H1 (cell line): ENCODE measurements around the gene CPD. TPM values are rescaled to one million over a fixed set of nuclear protein-coding genes. Genes with fewer than 3 reads are reported as not detected.

Experiments
- CTCF ChIA-PET: fragments of 300-600 bp; sonication (Branson Sonifier 250); formaldehyde crosslinking; loops from one replicate; lab custom pipeline; 2021; ENCODE audit not compliant: partially characterized antibody; lab: Charles Lee
- POLR2A ChIA-PET: fragments of 300-600 bp; sonication (Branson Sonifier 250); formaldehyde crosslinking; loops from one replicate; lab custom pipeline; 2021; ENCODE audit warnings: inconsistent platforms; ENCODE audit not compliant: partially characterized antibody; lab: Charles Lee
- DNase-seq, 2 experiments: peaks; one replicate each; pipeline versions ENCODE4 v3.0.0 to v3.0.0-alpha.2; 2010 to 2022; ENCODE audit warnings: low spot score in 2 of 2, low read depth in 1 of 2, mixed read lengths in 1 of 2
- FAIRE-seq: peaks from 2 replicates; lab custom pipeline; 2011; peaks lifted over from hg19 to GRCh38; lab: Jason Lieb, UNC
- H2AFZ ChIP-seq: 2 replicates; pipeline ENCODE4 v1.8.1; 2012; ENCODE audit warnings: low read length, inconsistent platforms
- H2AK5ac ChIP-seq: 2 replicates; pipeline ENCODE4 v1.6.1; 2013; ENCODE audit warnings: low read depth, low read length
- H2BK120ac ChIP-seq: replicated peaks from 2 replicates; pipeline ENCODE3; 2013; ENCODE audit warnings: low read depth, low read length, inconsistent platforms
- H2BK12ac ChIP-seq: 2 replicates; pipeline ENCODE4 v1.6.1; 2013; ENCODE audit warnings: low read depth, low read length
- H2BK15ac ChIP-seq: 2 replicates; pipeline ENCODE4 v1.6.1; 2013; ENCODE audit warnings: low read length
- H2BK20ac ChIP-seq: 2 replicates; pipeline ENCODE4 v1.6.1; 2013; ENCODE audit warnings: low read length
- H2BK5ac ChIP-seq: 2 replicates; pipeline ENCODE4 v1.6.1; 2013; ENCODE audit warnings: low read depth, low read length
- H3K14ac ChIP-seq: 2 replicates; pipeline ENCODE4 v1.6.1; 2013; ENCODE audit warnings: inconsistent platforms; ENCODE audit not compliant: insufficient read length
- H3K18ac ChIP-seq: 2 replicates; pipeline ENCODE4 v1.6.1; 2013; ENCODE audit warnings: low read length; ENCODE audit errors: extremely low read depth
- H3K23ac ChIP-seq: 2 replicates; pipeline ENCODE4 v1.6.1; 2013; ENCODE audit warnings: inconsistent platforms; ENCODE audit not compliant: insufficient read length
- H3K23me2 ChIP-seq: 2 replicates; pipeline ENCODE4 v1.6.1; 2013; ENCODE audit warnings: low read depth, low read length
- H3K27ac ChIP-seq: 2 replicates; pipeline ENCODE4 v1.6.1; 2011; ENCODE audit warnings: low read depth, low read length, inconsistent platforms
- H3K27me3 ChIP-seq, 4 experiments: replicated peaks in 1 of 4; 1 replicate in 1 of 4; 2 replicates in 3 of 4; pipeline versions ENCODE4 v1.6.1 to v1.8.1; 2011 to 2013; ENCODE audit warnings: low read length in 3 of 4, mild to moderate bottlenecking in 3 of 4, inconsistent platforms in 2 of 4, mixed read lengths in 2 of 4, moderate library complexity in 1 of 4; ENCODE audit not compliant: control insufficient read depth in 3 of 4, insufficient read depth in 3 of 4; ENCODE audit errors: extremely low read depth in 1 of 4
- H3K36me3 ChIP-seq, 4 experiments: 2 replicates each; pipeline versions ENCODE4 v1.6.1 to v1.8.1; 2011 to 2013; ENCODE audit warnings: mild to moderate bottlenecking in 4 of 4, low read length in 3 of 4, moderate library complexity in 2 of 4, control low read depth in 1 of 4, inconsistent platforms in 1 of 4; ENCODE audit not compliant: insufficient read depth in 4 of 4, control insufficient read depth in 2 of 4
- H3K4ac ChIP-seq: replicated peaks from 2 replicates; pipeline ENCODE3; 2013; ENCODE audit warnings: low read length, low read depth, mixed read lengths, inconsistent platforms; ENCODE audit not compliant: insufficient read length
- H3K4me1 ChIP-seq, 4 experiments: replicated peaks in 1 of 4; 1 replicate in 1 of 4; 2 replicates in 3 of 4; pipeline versions ENCODE4 v1.6.1 to v1.8.1; 2011 to 2013; ENCODE audit warnings: low read length in 3 of 4, inconsistent platforms in 2 of 4, mixed read lengths in 1 of 4; ENCODE audit not compliant: insufficient read depth in 4 of 4, control insufficient read depth in 3 of 4
- H3K4me2 ChIP-seq, 2 experiments: 2 replicates each; pipeline versions ENCODE4 v1.6.1 to v1.8.1; 2011 to 2013; ENCODE audit warnings: low read depth in 2 of 2, low read length in 2 of 2, control low read depth in 1 of 2, inconsistent platforms in 1 of 2, mild to moderate bottlenecking in 1 of 2; ENCODE audit not compliant: insufficient read depth in 1 of 2
- H3K4me3 ChIP-seq, 4 experiments: fragments of 200-600, 300-600 bp in 1 of 4; sonication (generic), shearing (Covaris generic), sonication (Bioruptor Twin) in 1 of 4; 2 replicates each; pipeline versions ENCODE4 v1.5.1 to v1.8.1; 2011 to 2016; ENCODE audit warnings: low read length in 4 of 4, low read depth in 3 of 4, control low read depth in 2 of 4, inconsistent platforms in 2 of 4, mild to moderate bottlenecking in 2 of 4, mixed read lengths in 1 of 4, moderate library complexity in 1 of 4; ENCODE audit not compliant: insufficient read depth in 2 of 4; ENCODE audit errors: extremely low read depth in 1 of 4
- H3K56ac ChIP-seq: replicated peaks from 2 replicates; pipeline ENCODE3; 2013; ENCODE audit warnings: low read depth, mild to moderate bottlenecking, mixed read lengths, low read length, inconsistent platforms; ENCODE audit not compliant: insufficient read length
- H3K79me1 ChIP-seq: 2 replicates; pipeline ENCODE4 v1.6.1; 2013; ENCODE audit warnings: low read depth, low read length, control low read depth
- H3K79me2 ChIP-seq, 2 experiments: 2 replicates each; pipeline versions ENCODE4 v1.6.1 to v1.8.1; 2012 to 2013; ENCODE audit warnings: low read length in 2 of 2, mild to moderate bottlenecking in 2 of 2, inconsistent platforms in 1 of 2; ENCODE audit not compliant: insufficient read depth in 2 of 2, control insufficient read depth in 1 of 2
- H3K9ac ChIP-seq, 4 experiments: replicated peaks in 1 of 4; 1 replicate in 1 of 4; 2 replicates in 3 of 4; pipeline versions ENCODE4 v1.6.1 to v1.8.1; 2011 to 2013; ENCODE audit warnings: low read depth in 3 of 4, low read length in 3 of 4, control low read depth in 2 of 4, mild to moderate bottlenecking in 2 of 4, moderate library complexity in 2 of 4, inconsistent platforms in 1 of 4; ENCODE audit errors: extremely low read depth in 1 of 4
- H3K9me3 ChIP-seq, 2 experiments: 2 replicates each; pipeline versions ENCODE4 v1.6.1 to v1.8.1; 2012 to 2013; ENCODE audit warnings: mild to moderate bottlenecking in 2 of 2, moderate library complexity in 2 of 2, control low read depth in 1 of 2, inconsistent platforms in 1 of 2, low read depth in 1 of 2, low read length in 1 of 2, mixed read lengths in 1 of 2; ENCODE audit not compliant: insufficient read depth in 2 of 2
- H4K20me1 ChIP-seq, 2 experiments: replicated peaks in 1 of 2; 2 replicates each; pipeline versions ENCODE3 to v1.8.1; 2011 to 2013; ENCODE audit warnings: inconsistent platforms in 2 of 2, low read length in 2 of 2, mild to moderate bottlenecking in 1 of 2; ENCODE audit not compliant: insufficient read depth in 2 of 2, control insufficient read depth in 1 of 2
- H4K5ac ChIP-seq: 2 replicates; pipeline ENCODE4 v1.6.1; 2013; ENCODE audit warnings: low read length, low read depth, mixed read lengths, inconsistent platforms; ENCODE audit not compliant: insufficient read length
- H4K8ac ChIP-seq: 2 replicates; pipeline ENCODE4 v1.8.0; 2013; ENCODE audit warnings: mild to moderate bottlenecking, moderate library complexity, low read length, inconsistent platforms; ENCODE audit not compliant: insufficient read depth; ENCODE audit errors: extremely low read depth
- H4K91ac ChIP-seq: replicated peaks from 2 replicates; pipeline ENCODE3; 2013; ENCODE audit warnings: low read length, mixed read lengths, inconsistent platforms; ENCODE audit not compliant: insufficient read length
- CBX5 ChIP-seq: fragments of 300-800, 300-1000 bp; sonication (generic); IDR thresholded peaks from 2 replicates; pipeline ENCODE4 v1.7.1; 2016; ENCODE audit warnings: antibody characterized with exemption, low read length, low read depth
- CREB1 ChIP-seq: IDR thresholded peaks from 2 replicates; pipeline ENCODE4 v1.6.1; 2012; ENCODE audit warnings: inconsistent platforms
- JUN ChIP-seq: IDR thresholded peaks from 2 replicates; pipeline ENCODE4 v1.6.1; 2011; ENCODE audit warnings: low read depth, mild to moderate bottlenecking, improper control_type of control experiment, low read length
- KDM5A ChIP-seq: fragments of 200-600 bp; IDR thresholded peaks from 2 replicates; pipeline ENCODE4 v1.7.1; 2012; ENCODE audit warnings: mild to moderate bottlenecking, low read length, inconsistent platforms, mixed read lengths
- POU5F1 ChIP-seq: IDR thresholded peaks from 2 replicates; pipeline ENCODE4 v1.6.1; 2011; ENCODE audit warnings: low read depth, mild to moderate bottlenecking, low read length, moderate library complexity
- RAD21 ChIP-seq, 2 experiments: IDR thresholded peaks in 1 of 2; conservative IDR thresholded peaks in 1 of 2; 2 replicates each; pipeline ENCODE4 v1.6.1; 2011; ENCODE audit warnings: low read depth in 2 of 2, low read length in 2 of 2, improper control_type of control experiment in 1 of 2, inconsistent platforms in 1 of 2, mild to moderate bottlenecking in 1 of 2, moderate library complexity in 1 of 2
- RFX5 ChIP-seq: IDR thresholded peaks from 2 replicates; pipeline ENCODE4 v1.6.1; 2011; ENCODE audit warnings: low read depth, low read length, improper control_type of control experiment, borderline replicate concordance
- TAF1 ChIP-seq: IDR thresholded peaks from 2 replicates; pipeline ENCODE4 v1.6.1; 2011; ENCODE audit warnings: mild to moderate bottlenecking, low read depth, low read length
- polyA plus RNA-seq, 7 experiments: library from polyadenylated mRNA; depleted of rRNA in 3 of 7; stranded (reverse) in 5 of 7; unstranded in 2 of 7; fragments of >200 nt in 5 of 7; fragments of 200-250 nt in 2 of 7; gene quantifications; 1 replicate in 5 of 7; 2 replicates in 1 of 7; 4 replicates in 1 of 7; pipeline versions ENCODE4 v1.2.1 to v1.2.3, GENCODE V29; 2011 to 2013; ENCODE audit warnings: missing spikeins in 2 of 7, mixed read lengths in 2 of 7
- total RNA-seq: library from RNA; stranded (reverse); fragmentation: NEBNext Ultra II Directional; extraction: Animal tissue kit (Norgen Biotek cat#: 25700); gene quantifications from 2 replicates; pipeline ENCODE4 v1.2.1, GENCODE V29; 2021

Gene CPD
- total and polyA plus RNA-seq, 2 of the 8 experiments (the other 6 are each of a cell fraction or from before 2014, with no cell fraction given), result 8.6 to 46.2 TPM

GRCh38 chr17:30436729-30437128, 58.0 kb downstream of the CPD start:
- Histone ChIP-seq H3K4me3 (no peak overlapping the region), H4K5ac (no peak overlapping the region), H3K56ac (no peak overlapping the region), H3K23me2 (no peaks in the 10 kb centered on the region), H2AFZ (no peak overlapping the region), H3K79me2 (no peaks in the 10 kb centered on the region), H2BK12ac (no peak overlapping the region), H2AK5ac (no peak overlapping the region), H3K36me3 (peaks cover 0 to 5% (median 0%) of the 10 kb centered on the region in 4 experiments; a peak in 1 of 8 replicates), H4K8ac (no peak overlapping the region), H3K9ac (no peak overlapping the region), H3K4ac (no peak overlapping the region), H3K4me1 (no peaks in the 10 kb centered on the region), H3K9me3 (no peaks in the 10 kb centered on the region), H3K27me3 (no peaks in the 10 kb centered on the region), H3K27ac (no peak overlapping the region), H3K14ac (no peak overlapping the region), H4K20me1 (no peaks in the 10 kb centered on the region), H2BK15ac (no peak overlapping the region), H2BK5ac (no peak overlapping the region), H2BK20ac (no peak overlapping the region), H3K79me1 (no peaks in the 10 kb centered on the region), H3K18ac (no peak overlapping the region), H2BK120ac (no peak overlapping the region), H3K4me2 (no peak overlapping the region), H3K23ac (no peak overlapping the region), H4K91ac (no peak overlapping the region)
- TF ChIP-seq RAD21 (IDR thresholded peaks at IDR 0.05 in 1 of 2, conservative IDR thresholded peaks at IDR 0.05 in 1 of 2; ENCODE audit: low read depth in 2 of 2, low read length in 2 of 2) (no peak), TAF1 (no peak), KDM5A (no peak), CBX5 (no peak), RFX5 (no peak), JUN (no peak), POU5F1 (no peak), CREB1 (no peak)
- ChIA-PET CTCF (no interaction called here), POLR2A (no interaction called here)
- no peak for DNase-seq
- FAIRE-seq, result no peak
